ENCODE results near the gene PTPRT. TPM values are rescaled to one million over a fixed set of nuclear protein-coding genes. Genes with fewer than 3 reads are reported as not detected.

PTPRT gene
- total RNA-seq, 1 experiment from 2014 or later, result not detected

GRCh38 chr20:42701948-42702347 is 487.8 kb downstream of the PTPRT start:
- Mint-ChIP-seq H3K36me3 (ENCODE audit: insufficient read depth, unreplicated experiment) (no peaks in the 10 kb centered on the region), H3K9me3 (ENCODE audit: low read depth, unreplicated experiment) (peaks cover 21% of the 10 kb centered on the region), H3K27me3 (ENCODE audit: unreplicated experiment) (peaks cover 13% of the 10 kb centered on the region), H3K4me1 (ENCODE audit: low read depth, unreplicated experiment) (no peaks in the 10 kb centered on the region), H3K4me3 (ENCODE audit: low read depth, unreplicated experiment) (no peak overlapping the region), H3K27ac (ENCODE audit: unreplicated experiment) (no peak overlapping the region)
- intact Hi-C loops (cut with micrococcal nuclease; ENCODE audit: unreplicated experiment), result no loop called here
- CTCF ChIA-PET, result interaction anchor here (0.6 kb wide), 1 partner anchor 977 kb away, joined by 3 read pairs; no protein-coding TSS in a partner anchor
- DNase-seq, result no peak
- no peak for TF ChIP-seq CTCF (IDR thresholded peaks at IDR 0.05; ENCODE audit: unreplicated experiment)
- BruUV-seq (replicated peaks), result no TSS peak

GRCh38 chr20:42700372-42700771 is 489.3 kb downstream of the PTPRT start:
- Mint-ChIP-seq H3K9me3 (ENCODE audit: low read depth, unreplicated experiment) (peaks cover 15% of the 10 kb centered on the region), H3K36me3 (ENCODE audit: insufficient read depth, unreplicated experiment) (no peaks in the 10 kb centered on the region), H3K4me1 (ENCODE audit: low read depth, unreplicated experiment) (no peaks in the 10 kb centered on the region), H3K27me3 (ENCODE audit: unreplicated experiment) (peaks cover 27% of the 10 kb centered on the region), H3K27ac (ENCODE audit: unreplicated experiment) (no peak overlapping the region), H3K4me3 (ENCODE audit: low read depth, unreplicated experiment) (no peak overlapping the region)
- BruUV-seq (replicated peaks), result no TSS peak
- intact Hi-C loops (cut with micrococcal nuclease; ENCODE audit: unreplicated experiment), result no loop called here
- CTCF ChIA-PET, result no interaction called here
- DNase-seq, result no peak
- TF ChIP-seq CTCF (IDR thresholded peaks at IDR 0.05; ENCODE audit: unreplicated experiment), result no peak

GRCh38 chr20:42697962-42698361 is 491.7 kb downstream of the PTPRT start:
- no peak overlapping the region for H3K4me3 Mint-ChIP-seq (ENCODE audit: low read depth, unreplicated experiment)
- no peaks in the 10 kb centered on the region for H3K4me1 Mint-ChIP-seq (ENCODE audit: low read depth, unreplicated experiment)
- H3K27me3 Mint-ChIP-seq (ENCODE audit: unreplicated experiment), result peaks cover 21% of the 10 kb centered on the region
- peaks cover 6% of the 10 kb centered on the region for H3K9me3 Mint-ChIP-seq (ENCODE audit: low read depth, unreplicated experiment)
- H3K27ac Mint-ChIP-seq (ENCODE audit: unreplicated experiment), result no peak overlapping the region
- intact Hi-C loops (cut with micrococcal nuclease; ENCODE audit: unreplicated experiment), result no loop called here
- CTCF ChIA-PET, result interaction anchor here (0.8 kb wide), 1 partner anchor 916 kb away, joined by 3 read pairs; no protein-coding TSS in a partner anchor
- DNase-seq, result no peak
- TF ChIP-seq CTCF (IDR thresholded peaks at IDR 0.05; ENCODE audit: unreplicated experiment), result no peak
- no TSS peak for BruUV-seq (replicated peaks)
- no peaks in the 10 kb centered on the region for H3K36me3 Mint-ChIP-seq (ENCODE audit: insufficient read depth, unreplicated experiment)

GRCh38 chr20:42690842-42691437 is 498.8 kb downstream of the PTPRT start:
- DNase-seq, result no peak
- Mint-ChIP-seq H3K36me3 (ENCODE audit: insufficient read depth, unreplicated experiment) (no peaks in the 10 kb centered on the region), H3K27ac (ENCODE audit: unreplicated experiment) (no peak overlapping the region), H3K4me1 (ENCODE audit: low read depth, unreplicated experiment) (no peaks in the 10 kb centered on the region), H3K9me3 (ENCODE audit: low read depth, unreplicated experiment) (peaks cover 10% of the 10 kb centered on the region), H3K27me3 (ENCODE audit: unreplicated experiment) (peaks cover 67% of the 10 kb centered on the region), H3K4me3 (ENCODE audit: low read depth, unreplicated experiment) (no peak overlapping the region)
- BruUV-seq (replicated peaks), result no TSS peak
- intact Hi-C loops (cut with micrococcal nuclease; ENCODE audit: unreplicated experiment), result no loop called here
- CTCF ChIA-PET, result interaction anchor here (0.6 kb wide), 1 partner anchor 555 kb away, joined by 4 read pairs; no protein-coding TSS in a partner anchor
- TF ChIP-seq CTCF (IDR thresholded peaks at IDR 0.05; ENCODE audit: unreplicated experiment), result no peak
